H1 (cell line): ENCODE data around the gene RIMS1. TPM values are rescaled to one million over a fixed set of nuclear protein-coding genes. Genes with fewer than 3 reads are reported as not detected.

Experiments
- RFX5 ChIP-seq: IDR thresholded peaks from 2 replicates; pipeline ENCODE4 v1.6.1; 2011; ENCODE audit warnings: low read depth, low read length, improper control_type of control experiment, borderline replicate concordance
- YY1 ChIP-seq: IDR thresholded peaks from 2 replicates; pipeline ENCODE4 v1.6.1; 2011; ENCODE audit warnings: low read depth, mild to moderate bottlenecking, low read length
- polyA plus RNA-seq, 7 experiments: library from polyadenylated mRNA; depleted of rRNA in 3 of 7; stranded (reverse) in 5 of 7; unstranded in 2 of 7; fragments of >200 nt in 5 of 7; fragments of 200-250 nt in 2 of 7; gene quantifications; 1 replicate in 5 of 7; 2 replicates in 1 of 7; 4 replicates in 1 of 7; pipeline versions ENCODE4 v1.2.1 to v1.2.3, GENCODE V29; 2011 to 2013; ENCODE audit warnings: missing spikeins in 2 of 7, mixed read lengths in 2 of 7
- total RNA-seq: library from RNA; stranded (reverse); fragmentation: NEBNext Ultra II Directional; extraction: Animal tissue kit (Norgen Biotek cat#: 25700); gene quantifications from 2 replicates; pipeline ENCODE4 v1.2.1, GENCODE V29; 2021

The RIMS1 gene
- total and polyA plus RNA-seq, 2 of the 8 experiments (the other 6 are each of a cell fraction or from before 2014, with no cell fraction given), result 0.63 to 2.3 TPM

DNA sequence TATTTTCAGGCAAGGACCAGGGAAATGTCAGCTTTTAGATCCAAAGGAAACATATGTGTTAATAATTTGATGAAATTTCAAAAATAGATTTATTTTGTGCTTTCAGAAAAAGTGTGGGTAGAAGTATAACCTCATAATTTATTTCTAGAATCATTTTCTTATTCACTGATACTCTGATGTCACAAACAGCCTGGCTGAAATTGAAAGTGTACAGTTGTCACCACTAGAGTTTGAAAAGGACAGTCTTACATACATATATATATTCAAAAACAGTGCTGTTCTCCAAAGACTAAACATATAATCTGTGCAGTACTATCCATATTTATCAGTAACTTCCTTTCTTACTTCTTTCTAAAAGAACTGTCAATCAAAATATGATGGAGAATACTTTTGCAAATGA lies 481.1 kb downstream of the RIMS1 start (continued):
- no peak for TF ChIP-seq RFX5
- TF ChIP-seq YY1, result no peak
